GM21367 (cell line): ENCODE results near the gene CDKN2B-AS1.
"Not testable (repeated sequence)": the region's sequence is repeated elsewhere in the genome, so short reads cannot be mapped to it uniquely, and the experiment has no call there.

Experiments
- ATAC-seq: cut with Tn5 transposase; IDR thresholded peaks from one replicate; pipeline ENCODE4 v1.9.1; 2021; ENCODE audit not compliant: unreplicated experiment

The CDKN2B-AS1 gene

DNA sequence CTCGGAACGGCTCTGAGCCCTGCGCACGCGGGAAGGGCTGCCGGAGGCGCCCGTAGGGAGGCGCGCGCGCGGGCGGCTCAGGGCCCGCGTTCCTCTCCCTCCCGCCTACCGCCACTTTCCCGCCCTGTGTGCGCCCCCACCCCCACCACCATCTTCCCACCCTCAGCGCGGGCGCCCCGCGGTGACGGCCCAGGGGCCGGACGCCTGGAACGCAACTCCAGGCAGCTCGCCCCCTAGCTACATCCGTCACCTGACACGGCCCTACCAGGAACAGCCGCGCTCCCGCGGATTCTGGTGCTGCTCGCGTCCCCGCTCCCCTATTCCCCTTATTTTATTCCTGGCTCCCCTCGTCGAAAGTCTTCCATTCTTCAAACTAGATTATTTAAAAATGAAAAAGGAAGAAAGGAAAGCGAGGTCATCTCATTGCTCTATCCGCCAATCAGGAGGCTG is at the start of gene CDKN2B-AS1:
Gene CDKN2B-AS1 (plus strand): TSS at position 236 of the 450 bp plus-strand sequence.
- ATAC-seq, result peak; percentile 36

GRCh38 chr9:21945606-21946005 is 49.0 kb upstream of the CDKN2B-AS1 start:
- no peak for ATAC-seq

GRCh38 chr9:21958833-21959232 is 35.8 kb upstream of the CDKN2B-AS1 start:
- no peak for ATAC-seq

DNA sequence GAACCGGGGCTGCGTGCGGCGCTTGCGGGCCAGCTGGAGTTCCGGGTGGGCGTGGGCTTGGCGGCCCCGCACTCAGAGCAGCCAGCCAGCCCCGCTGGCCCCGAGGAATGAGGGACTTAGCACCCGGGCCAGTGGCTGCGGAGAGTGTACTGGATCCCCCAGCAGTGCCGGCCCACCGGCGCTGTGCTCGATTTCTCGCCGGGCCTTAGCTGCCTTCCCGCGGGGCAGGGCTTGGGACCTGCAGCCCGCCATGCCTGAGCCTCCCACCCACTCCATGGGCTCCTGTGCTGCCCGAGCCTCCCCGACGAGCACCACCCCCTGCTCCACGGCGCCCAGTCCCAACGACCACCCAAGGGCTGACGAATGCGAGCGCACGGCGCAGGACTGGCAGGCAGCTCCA is 35.3 kb upstream of the CDKN2B-AS1 start:
- not testable (repeated sequence) for ATAC-seq

GRCh38 chr9:21961569-21961968 is 33.0 kb upstream of the CDKN2B-AS1 start:
- no peak for ATAC-seq

GRCh38 chr9:21964925-21965385 is 29.6 kb upstream of the CDKN2B-AS1 start:
- peak; percentile 63 for ATAC-seq

GRCh38 chr9:21965401-21965951 is 29.1 kb upstream of the CDKN2B-AS1 start:
- ATAC-seq, result peak; percentile 88

- ATAC-seq, result no peak
Observed at GRCh38 chr9:21966140-21966851, 28.3 kb upstream of the CDKN2B-AS1 start.

DNA sequence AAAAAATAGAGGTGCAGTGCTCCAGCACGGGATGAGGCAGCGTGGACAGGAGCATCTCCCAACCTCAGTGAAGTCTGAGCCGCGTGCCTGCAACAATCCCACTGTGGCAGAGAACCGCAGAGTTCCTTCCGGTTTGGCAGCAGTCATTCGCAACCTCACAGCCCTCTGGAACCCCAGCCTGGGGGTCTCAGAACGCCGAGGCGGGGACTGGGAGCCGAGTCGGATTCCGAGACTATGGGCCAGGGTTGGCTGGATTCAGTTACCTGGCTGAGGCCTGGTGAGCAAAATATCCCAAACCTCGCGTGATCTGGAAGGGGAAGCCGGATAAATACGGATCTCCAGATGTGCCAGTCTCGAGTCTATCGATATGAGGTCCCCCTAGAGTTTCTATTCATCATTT is 27.4 kb upstream of the CDKN2B-AS1 start:
- ATAC-seq, result no peak

GRCh38 chr9:21967702-21968101 is 26.9 kb upstream of the CDKN2B-AS1 start:
- no peak for ATAC-seq

DNA sequence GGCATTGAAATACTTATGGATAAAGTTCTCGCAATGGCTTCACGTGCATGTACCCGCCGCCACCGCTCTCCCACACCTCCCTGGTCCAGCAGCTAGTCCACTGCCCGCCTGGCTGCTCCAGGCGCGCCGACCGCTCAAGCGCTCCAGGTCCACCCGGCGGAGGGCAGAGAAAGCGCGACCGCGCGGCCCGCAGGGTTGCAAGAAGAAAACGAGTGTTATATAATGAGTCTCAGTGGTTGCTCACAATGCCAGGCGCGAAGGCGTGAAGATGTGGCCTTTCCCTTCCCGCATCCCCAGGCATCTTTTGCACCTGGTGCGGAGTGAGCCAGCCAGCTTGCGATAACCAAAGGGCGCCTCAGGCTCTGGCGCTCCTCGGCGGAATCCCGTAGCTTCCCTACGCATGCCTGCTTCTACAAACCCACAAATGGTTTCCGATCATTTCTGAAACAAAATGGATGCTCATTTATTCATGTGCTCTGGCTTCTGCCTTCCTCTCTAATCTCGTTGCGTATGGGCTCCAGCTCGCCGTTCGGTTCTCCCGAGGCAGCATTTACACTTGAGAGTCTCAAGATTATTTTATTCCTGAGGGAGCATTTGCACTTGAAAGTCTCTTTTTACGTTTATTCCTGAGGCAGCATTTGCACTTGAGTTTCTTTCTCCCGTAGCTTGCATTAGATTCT is 26.1 kb upstream of the CDKN2B-AS1 start:
- no peak for ATAC-seq

- ATAC-seq, result no peak
Observed at GRCh38 chr9:21969011-21969940, 25.3 kb upstream of the CDKN2B-AS1 start.

DNA sequence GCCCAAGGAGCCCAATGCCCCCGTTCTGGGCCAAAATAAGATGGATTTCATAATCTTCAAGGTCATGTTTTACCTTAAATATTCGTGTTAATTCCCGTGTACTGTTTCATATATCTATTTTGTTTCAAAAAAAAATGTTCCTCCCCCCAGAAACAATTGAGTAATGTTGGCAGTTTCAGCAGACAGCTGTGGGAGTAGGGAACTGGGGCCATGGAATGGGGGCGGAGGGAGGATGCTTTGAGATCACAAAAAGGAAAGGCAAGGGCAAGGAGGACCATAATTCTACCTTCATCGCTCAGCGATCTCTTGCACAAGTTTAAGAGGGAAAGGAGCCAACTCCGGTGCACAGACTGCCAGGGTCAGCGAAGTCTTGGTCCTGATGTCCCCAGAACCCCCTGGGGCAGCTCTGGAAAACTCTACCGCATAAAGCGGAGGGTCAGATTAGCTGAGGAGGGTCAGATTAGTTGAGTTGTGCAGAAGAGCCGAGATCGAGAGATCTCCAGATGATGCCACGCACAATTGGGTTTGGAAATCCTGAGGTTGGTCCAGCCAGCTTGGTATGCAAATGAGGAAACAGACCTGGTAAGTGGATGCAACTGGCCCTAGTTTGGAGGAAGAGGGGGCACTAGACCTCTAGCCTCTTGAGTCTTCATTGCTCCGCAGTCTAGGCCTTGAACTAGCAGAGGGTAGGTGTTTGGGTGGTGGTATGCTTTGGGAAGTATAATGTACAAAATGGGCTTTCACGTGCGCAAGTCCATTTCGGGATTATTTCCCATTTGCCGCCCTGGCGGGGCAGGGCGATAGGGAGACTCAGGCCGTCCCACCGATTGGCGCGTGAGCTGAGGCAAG is 24.4 kb upstream of the CDKN2B-AS1 start:
- ATAC-seq, result no peak

DNA sequence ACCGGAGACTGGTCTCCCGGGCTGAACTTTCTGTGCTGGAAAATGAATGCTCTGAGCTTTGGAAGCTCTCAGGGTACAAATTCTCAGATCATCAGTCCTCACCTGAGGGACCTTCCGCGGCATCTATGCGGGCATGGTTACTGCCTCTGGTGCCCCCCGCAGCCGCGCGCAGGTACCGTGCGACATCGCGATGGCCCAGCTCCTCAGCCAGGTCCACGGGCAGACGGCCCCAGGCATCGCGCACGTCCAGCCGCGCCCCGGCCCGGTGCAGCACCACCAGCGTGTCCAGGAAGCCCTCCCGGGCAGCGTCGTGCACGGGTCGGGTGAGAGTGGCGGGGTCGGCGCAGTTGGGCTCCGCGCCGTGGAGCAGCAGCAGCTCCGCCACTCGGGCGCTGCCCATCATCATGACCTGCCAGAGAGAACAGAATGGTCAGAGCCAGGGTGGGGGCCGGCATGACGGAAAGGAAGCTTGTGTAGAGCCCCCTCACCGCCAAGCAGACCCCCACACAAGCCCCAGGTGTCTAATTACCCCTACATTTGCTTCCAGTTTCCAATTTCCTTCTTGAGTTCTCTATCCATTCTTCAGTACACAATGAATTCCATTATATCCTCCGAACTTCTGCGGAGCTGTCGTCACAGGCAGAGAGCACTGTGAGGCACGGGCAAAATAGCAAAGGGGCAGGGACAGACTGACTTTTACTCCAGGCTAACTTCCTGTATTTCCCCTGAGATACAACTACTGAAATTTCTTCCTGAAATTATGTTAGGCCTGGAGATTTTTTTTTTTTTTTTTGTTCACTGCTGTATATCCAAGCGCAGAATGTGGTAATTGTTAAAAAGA is 23.6 kb upstream of the CDKN2B-AS1 start:
- ATAC-seq, result no peak

DNA sequence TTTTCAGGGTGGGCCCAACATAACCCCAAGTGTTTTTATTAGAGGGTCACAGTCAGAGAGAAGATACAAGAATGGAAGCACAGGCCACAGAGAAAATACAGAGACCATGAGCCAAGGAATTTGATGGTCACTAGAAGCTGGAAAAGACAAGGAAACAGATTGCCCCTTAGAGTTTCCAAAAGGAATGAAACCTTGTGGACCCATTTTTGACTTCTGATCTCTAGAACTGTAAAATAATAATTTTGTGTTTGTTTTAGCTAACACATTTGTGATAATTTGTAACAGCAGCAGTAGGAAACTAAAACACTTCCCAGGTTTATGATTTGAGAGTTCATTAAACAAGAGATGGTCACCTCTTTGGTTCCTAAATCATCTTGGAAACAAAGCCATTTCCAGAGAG is 22.2 kb upstream of the CDKN2B-AS1 start:
- no peak for ATAC-seq

- no peak for ATAC-seq
Observed at GRCh38 chr9:21974343-21974721, 20.3 kb upstream of the CDKN2B-AS1 start.

DNA sequence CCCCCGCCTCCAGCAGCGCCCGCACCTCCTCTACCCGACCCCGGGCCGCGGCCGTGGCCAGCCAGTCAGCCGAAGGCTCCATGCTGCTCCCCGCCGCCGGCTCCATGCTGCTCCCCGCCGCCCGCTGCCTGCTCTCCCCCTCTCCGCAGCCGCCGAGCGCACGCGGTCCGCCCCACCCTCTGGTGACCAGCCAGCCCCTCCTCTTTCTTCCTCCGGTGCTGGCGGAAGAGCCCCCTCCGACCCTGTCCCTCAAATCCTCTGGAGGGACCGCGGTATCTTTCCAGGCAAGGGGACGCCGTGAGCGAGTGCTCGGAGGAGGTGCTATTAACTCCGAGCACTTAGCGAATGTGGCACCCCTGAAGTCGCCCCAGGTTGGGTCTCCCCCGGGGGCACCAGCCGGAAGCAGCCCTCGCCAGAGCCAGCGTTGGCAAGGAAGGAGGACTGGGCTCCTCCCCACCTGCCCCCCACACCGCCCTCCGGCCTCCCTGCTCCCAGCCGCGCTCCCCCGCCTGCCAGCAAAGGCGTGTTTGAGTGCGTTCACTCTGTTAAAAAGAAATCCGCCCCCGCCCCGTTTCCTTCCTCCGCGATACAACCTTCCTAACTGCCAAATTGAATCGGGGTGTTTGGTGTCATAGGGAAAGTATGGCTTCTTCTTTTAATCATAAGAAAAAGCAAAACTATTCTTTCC is 19.7 kb upstream of the CDKN2B-AS1 start:
- peak; percentile 57 for ATAC-seq

DNA sequence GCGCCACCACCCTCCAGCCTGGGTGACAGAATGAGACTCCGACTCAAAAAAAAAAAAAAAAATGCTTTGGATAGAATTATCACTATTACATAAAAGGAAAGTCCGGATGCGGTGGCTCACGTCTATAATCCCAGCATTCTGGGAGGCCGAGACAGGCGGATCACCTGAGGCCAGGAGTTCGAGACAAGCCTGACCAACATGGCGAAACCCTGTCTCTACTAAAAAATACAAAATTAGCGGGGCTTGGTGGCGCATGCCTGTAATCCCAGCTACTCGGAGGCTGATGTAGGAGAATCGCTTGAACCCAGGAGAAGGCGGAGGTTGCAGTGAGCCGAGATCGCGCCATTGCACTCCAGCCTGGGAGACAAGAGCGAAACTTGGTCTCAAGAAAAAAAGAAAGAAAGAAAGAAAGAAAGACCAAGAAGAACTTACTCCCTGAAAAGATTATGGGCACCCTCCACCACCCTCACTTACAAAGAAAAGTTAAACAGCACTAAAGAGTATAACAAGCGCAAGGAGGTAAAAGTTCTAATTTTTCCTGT is 18.2 kb upstream of the CDKN2B-AS1 start:
- no peak for ATAC-seq
